Breast epithelium (tissue), 3 donors: Measurements from ENCODE around the gene KRT27.

Source experiments
- CTCF ChIP-seq, 3 donors: fragments of 450-650 bp; IDR thresholded peaks; one replicate each; pipeline ENCODE4 v1.5.1; 2016 to 2017; ENCODE audit warnings: antibody characterized with exemption in 3 of 3, mild to moderate bottlenecking in 3 of 3, moderate library complexity in 3 of 3
- POLR2AphosphoS5 ChIP-seq, 3 donors: sonication (generic); formaldehyde crosslinking; IDR thresholded peaks; one replicate each; pipeline ENCODE4 v1.6.1; 2017; ENCODE audit warnings: antibody characterized with exemption in 3 of 3

GRCh38 chr17:40820228-40820838, 38.0 kb upstream of the KRT27 start:
- TF ChIP-seq CTCF (IDR thresholded peaks at IDR 0.05) (no peak), POLR2AphosphoS5 (IDR thresholded peaks at IDR 0.05) (no peak)
